IPS DF 6.9 (cell line): Measurements from ENCODE around the gene IMMP2L.

Source experiments
- DNase-seq: peaks from one replicate; pipeline ENCODE4 v3.0.0-alpha.2; 2013; ENCODE audit warnings: low read depth, low spot score
- H3K27ac ChIP-seq: one replicate; pipeline ENCODE4 v1.5.1; 2013; ENCODE audit warnings: low read length, control low read depth
- H3K27me3 ChIP-seq: 2 replicates; pipeline ENCODE4 v1.6.1; 2013; ENCODE audit warnings: mild to moderate bottlenecking, low read length; ENCODE audit not compliant: control insufficient read depth, insufficient read depth
- H3K36me3 ChIP-seq: 2 replicates; pipeline ENCODE4 v1.6.1; 2013; ENCODE audit warnings: low read length; ENCODE audit not compliant: control insufficient read depth, insufficient read depth
- H3K4me1 ChIP-seq: 2 replicates; pipeline ENCODE4 v1.6.1; 2013; ENCODE audit warnings: low read length; ENCODE audit not compliant: control insufficient read depth, insufficient read depth
- H3K4me3 ChIP-seq: 2 replicates; pipeline ENCODE4 v1.5.1; 2013; ENCODE audit warnings: mild to moderate bottlenecking, low read length
- H3K9me3 ChIP-seq: 2 replicates; pipeline ENCODE4 v1.6.1; 2013; ENCODE audit warnings: low read length, inconsistent platforms; ENCODE audit not compliant: control insufficient read depth, insufficient read depth
- whole genome bisulfite sequencing: extraction: QIAGEN DNeasy Blood & Tissue Kit; methylation state at CpG from one replicate; pipeline ENCODE4 v1.1.7; 2013; ENCODE audit warnings: mixed read lengths, missing lambda C conversion rate; ENCODE audit not compliant: insufficient read length, insufficient coverage; 5-methylcytosine and 5-hydroxymethylcytosine counted together

The IMMP2L gene

DNA sequence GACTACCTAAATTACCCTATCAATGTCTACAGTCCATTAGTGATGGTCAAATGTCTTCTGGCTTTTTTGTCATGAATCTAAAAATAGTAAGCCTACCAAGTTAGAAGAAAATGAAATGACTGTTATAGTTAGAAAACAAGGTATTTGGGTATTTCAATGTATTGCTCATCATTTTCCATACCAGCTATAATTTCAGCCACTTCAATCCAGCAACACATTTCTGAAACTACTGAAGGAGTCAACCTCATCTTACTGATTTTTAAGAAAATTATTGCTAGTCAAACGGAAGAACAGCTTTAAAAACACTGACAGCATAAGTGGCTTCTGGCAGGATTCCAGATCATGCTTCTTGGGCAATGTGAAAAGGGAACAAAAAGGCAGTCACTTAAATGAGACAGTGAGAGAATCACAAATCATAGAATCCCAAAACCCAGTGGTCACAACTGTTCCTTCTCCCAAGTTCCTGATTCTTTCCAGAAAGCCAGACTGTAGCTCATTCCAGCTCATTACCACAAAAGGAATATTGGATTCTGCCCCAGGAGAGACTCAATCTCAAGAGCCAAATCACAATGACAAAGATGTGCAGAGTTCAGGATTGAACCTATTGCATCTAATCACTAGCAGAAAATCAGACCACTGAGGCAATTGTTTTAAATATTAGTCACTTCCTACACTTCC is 532.6 kb downstream of the IMMP2L start:
- Histone ChIP-seq H3K27me3 (no peaks in the 10 kb centered on the region), H3K9me3 (no peaks in the 10 kb centered on the region), H3K4me1 (peaks cover 1% of the 10 kb centered on the region; the same call in 1 of the 2 replicates), H3K4me3 (no peak overlapping the region), H3K36me3 (no peaks in the 10 kb centered on the region), H3K27ac (no peak overlapping the region)
- DNase-seq: no peak
- WGBS: no CpG with 5 or more reads among the region's 1 CpG

DNA sequence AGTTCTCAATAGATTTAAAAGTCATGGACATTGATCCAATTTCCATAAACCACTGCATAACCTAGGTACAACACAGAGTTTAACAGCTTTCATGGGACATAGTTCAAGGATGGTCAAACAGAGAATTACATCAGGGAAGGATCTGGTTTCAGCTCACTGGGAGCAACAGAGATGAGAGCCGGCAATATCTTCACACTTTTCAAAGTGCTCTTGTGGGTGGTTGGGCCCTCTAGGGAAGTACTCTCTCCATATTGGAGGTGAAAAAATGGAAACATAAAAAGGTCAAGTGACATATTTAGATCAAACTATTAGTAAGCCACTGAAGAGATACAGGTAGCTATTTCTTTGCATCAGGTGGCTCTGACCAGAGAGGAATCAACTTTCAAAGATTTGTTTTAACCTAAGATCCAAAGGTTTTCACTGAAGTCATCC is 533.1 kb downstream of the IMMP2L start:
- Histone ChIP-seq H3K27ac (no peak overlapping the region), H3K27me3 (no peaks in the 10 kb centered on the region), H3K4me1 (peaks cover 1% of the 10 kb centered on the region; the same call in 1 of the 2 replicates), H3K4me3 (no peak overlapping the region), H3K9me3 (no peaks in the 10 kb centered on the region), H3K36me3 (no peaks in the 10 kb centered on the region)
- no peak for DNase-seq
- no CpG with 5 or more reads among the region's 1 CpG for WGBS

DNA sequence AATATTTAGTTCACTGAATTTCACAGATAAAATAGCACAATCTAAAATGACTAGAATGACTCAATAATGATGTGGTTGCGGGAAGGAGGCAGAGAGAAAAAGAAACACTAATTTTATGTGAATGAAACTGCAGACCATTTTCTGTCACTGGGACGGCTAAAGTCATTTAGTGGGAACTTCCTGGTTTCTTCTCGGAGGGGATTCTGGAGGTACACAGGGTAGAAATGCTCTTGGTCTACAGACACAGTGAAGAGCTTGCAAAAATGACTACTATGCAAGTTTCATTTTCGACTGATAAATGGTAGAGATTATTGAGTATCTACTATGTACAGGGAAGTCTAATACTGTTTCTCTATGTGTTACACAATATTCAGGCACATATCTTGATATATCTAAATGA is 534.9 kb downstream of the IMMP2L start:
- no peak overlapping the region for H3K4me3 ChIP-seq
- H3K4me1 ChIP-seq: peaks cover 1% of the 10 kb centered on the region; the same call in 1 of the 2 replicates
- H3K27me3 ChIP-seq: no peaks in the 10 kb centered on the region
- no peaks in the 10 kb centered on the region for H3K36me3 ChIP-seq
- H3K9me3 ChIP-seq: no peaks in the 10 kb centered on the region
- no CpG with 5 or more reads among the region's 4 CpGs for WGBS
- DNase-seq: no peak
- H3K27ac ChIP-seq: no peak overlapping the region

DNA sequence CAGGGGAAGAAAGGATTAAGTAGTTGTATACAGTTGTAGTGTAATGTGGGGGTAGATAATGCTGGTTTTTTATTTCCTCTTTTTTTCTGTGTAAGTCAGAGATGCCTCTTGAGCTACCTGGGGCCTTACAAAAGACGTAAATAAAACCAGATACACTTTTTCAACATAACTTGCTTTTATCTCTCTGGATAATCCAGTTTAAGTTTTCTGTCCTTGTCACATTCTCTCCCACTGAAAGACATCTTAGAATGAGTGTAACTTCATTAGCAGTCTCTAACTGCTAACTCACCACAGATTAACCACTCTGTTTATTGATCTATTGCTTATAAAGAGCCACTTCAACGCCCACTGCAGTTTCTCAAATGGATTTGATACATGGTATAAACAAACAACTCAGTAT is 535.5 kb downstream of the IMMP2L start:
- Histone ChIP-seq H3K4me1 (peaks cover 1% of the 10 kb centered on the region; the same call in 1 of the 2 replicates), H3K36me3 (no peaks in the 10 kb centered on the region), H3K4me3 (no peak overlapping the region), H3K27me3 (no peaks in the 10 kb centered on the region), H3K9me3 (no peaks in the 10 kb centered on the region), H3K27ac (no peak overlapping the region)
- no CpG with 5 or more reads among the region's 2 CpGs for WGBS
- no peak for DNase-seq

DNA sequence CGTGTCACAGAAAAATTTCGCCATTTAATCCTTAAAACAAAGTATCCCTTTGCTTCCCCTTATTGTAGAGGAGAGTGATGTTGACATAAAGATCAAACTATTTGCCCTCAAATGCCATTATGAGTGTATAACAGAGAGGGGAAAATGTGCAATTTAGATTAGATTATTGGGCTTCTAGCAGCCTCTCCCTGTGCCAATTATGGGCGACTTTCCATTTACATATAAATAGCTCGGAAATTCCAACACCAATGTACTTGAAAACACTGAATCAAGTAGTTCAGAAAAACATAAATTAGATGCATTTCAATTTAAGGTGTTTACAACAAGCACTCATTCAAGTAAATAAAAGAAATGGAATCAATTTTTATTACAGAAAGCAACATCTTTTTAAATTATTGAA is 535.9 kb downstream of the IMMP2L start:
- H3K27ac ChIP-seq: no peak overlapping the region
- WGBS: no CpG with 5 or more reads among the region's 4 CpGs
- no peak overlapping the region for H3K4me3 ChIP-seq
- no peaks in the 10 kb centered on the region for H3K27me3 ChIP-seq
- no peaks in the 10 kb centered on the region for H3K36me3 ChIP-seq
- no peaks in the 10 kb centered on the region for H3K9me3 ChIP-seq
- H3K4me1 ChIP-seq: peaks cover 1% of the 10 kb centered on the region; the same call in 1 of the 2 replicates
- no peak for DNase-seq

DNA sequence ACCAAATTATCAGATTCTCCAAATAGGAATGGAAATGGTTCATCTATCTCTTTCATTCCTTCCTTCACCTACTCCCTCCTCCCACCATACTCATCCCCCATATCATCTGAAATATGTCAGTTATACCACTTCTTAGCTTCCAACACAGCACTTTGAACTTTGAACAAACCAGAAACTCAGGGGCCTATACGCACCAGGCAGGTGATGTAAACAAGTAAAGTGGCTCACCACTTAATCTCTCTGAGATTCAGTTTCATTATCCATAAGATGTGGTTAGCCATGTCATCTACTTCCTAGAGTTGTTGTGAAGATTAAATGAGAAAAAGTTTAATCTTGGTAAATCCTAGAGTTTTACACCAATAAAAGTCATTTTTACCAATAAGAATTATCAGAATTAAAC is 537.3 kb downstream of the IMMP2L start:
- H3K4me1 ChIP-seq: peaks cover 1% of the 10 kb centered on the region; the same call in 1 of the 2 replicates
- no peak overlapping the region for H3K27ac ChIP-seq
- H3K27me3 ChIP-seq: no peaks in the 10 kb centered on the region
- H3K9me3 ChIP-seq: no peaks in the 10 kb centered on the region
- DNase-seq: no peak
- H3K36me3 ChIP-seq: no peaks in the 10 kb centered on the region
- no CpG with 5 or more reads among the region's 1 CpG for WGBS
- no peak overlapping the region for H3K4me3 ChIP-seq

DNA sequence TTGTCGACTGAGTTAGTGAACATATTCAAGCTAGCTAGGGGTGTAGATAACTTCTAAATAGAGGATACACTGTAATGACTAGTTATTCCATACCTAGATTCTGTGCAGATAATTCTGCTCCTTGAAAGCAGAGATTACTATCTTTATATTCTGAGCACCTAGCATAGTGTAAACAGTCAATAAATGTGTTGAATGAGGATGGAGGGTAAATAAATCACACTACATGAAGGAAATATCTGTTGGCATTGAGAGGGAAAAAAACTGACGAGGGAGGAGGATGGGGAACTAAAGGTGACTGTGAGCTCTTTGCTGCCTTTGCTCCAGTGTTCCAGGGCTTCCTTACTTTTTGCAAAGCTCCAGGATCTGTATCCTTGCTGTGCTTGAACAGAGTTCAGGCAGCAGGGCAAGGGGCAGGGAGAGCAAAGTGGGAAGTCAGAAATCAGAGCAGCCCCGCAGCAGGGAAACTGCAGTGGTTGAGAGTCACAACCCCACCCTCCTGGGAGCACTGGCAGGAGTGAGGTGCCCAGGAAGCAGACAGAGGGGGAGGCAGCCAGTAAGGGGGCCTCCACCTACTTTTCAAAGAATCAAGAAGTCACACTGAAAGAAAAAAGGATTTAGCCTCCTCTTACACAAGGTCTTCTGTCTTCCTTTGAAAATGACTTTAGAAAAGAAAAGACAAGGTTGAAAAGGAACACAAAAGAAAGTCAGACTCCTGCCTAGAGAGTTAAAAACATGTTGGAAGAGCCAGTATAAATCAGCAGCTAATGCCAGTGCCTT is 543.1 kb downstream of the IMMP2L start:
- H3K4me1 ChIP-seq: no peaks in the 10 kb centered on the region
- H3K27me3 ChIP-seq: no peaks in the 10 kb centered on the region
- WGBS: no CpG with 5 or more reads among the region's 3 CpGs
- no peak for DNase-seq
- H3K36me3 ChIP-seq: no peaks in the 10 kb centered on the region
- H3K9me3 ChIP-seq: no peaks in the 10 kb centered on the region
- H3K27ac ChIP-seq: no peak overlapping the region
- no peak overlapping the region for H3K4me3 ChIP-seq

DNA sequence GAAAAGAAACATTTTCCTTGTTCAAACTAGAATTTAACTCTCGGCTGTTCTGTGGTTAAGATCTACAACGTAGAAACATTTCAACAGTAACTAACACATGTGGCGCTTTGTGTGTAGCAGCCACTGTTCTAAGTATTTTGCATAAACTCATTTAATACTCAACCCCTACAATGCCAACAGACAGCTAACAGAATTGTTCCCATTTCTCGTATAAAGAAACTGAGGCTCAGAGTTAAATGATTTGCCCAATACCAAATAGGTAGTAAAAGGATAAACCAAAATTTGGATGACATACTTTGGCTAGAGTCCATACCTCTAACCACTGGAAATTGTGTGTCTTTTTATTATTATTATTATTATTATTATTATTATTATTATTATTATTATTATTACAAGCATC is 543.8 kb downstream of the IMMP2L start:
- H3K4me1 ChIP-seq: no peaks in the 10 kb centered on the region
- no peak overlapping the region for H3K4me3 ChIP-seq
- no CpG with 5 or more reads among the region's 4 CpGs for WGBS
- H3K9me3 ChIP-seq: no peaks in the 10 kb centered on the region
- no peak overlapping the region for H3K27ac ChIP-seq
- no peaks in the 10 kb centered on the region for H3K27me3 ChIP-seq
- no peak for DNase-seq
- no peaks in the 10 kb centered on the region for H3K36me3 ChIP-seq

DNA sequence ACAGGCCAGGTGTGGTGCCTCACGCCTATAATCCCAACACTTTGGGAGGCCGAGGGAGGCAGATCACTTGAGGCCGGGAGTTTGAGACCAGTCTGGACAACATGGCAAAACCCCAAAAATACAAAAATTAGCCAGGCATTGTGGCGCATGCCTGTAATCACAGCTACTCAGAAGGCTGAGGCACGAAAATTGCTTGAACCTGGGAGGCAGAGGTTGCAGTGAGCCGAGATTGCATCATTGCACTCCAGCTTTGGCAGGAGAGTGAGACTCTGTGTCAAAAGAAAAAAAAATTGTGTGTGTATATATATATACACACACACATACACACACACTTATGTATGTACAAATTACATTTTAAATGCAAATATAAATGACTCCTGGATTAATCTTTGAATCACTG is 548.2 kb downstream of the IMMP2L start:
- H3K4me1 ChIP-seq: no peaks in the 10 kb centered on the region
- H3K4me3 ChIP-seq: no peak overlapping the region
- H3K9me3 ChIP-seq: no peaks in the 10 kb centered on the region
- no CpG with 5 or more reads among the region's 6 CpGs for WGBS
- no peaks in the 10 kb centered on the region for H3K36me3 ChIP-seq
- no peaks in the 10 kb centered on the region for H3K27me3 ChIP-seq
- no peak overlapping the region for H3K27ac ChIP-seq
- no peak for DNase-seq

DNA sequence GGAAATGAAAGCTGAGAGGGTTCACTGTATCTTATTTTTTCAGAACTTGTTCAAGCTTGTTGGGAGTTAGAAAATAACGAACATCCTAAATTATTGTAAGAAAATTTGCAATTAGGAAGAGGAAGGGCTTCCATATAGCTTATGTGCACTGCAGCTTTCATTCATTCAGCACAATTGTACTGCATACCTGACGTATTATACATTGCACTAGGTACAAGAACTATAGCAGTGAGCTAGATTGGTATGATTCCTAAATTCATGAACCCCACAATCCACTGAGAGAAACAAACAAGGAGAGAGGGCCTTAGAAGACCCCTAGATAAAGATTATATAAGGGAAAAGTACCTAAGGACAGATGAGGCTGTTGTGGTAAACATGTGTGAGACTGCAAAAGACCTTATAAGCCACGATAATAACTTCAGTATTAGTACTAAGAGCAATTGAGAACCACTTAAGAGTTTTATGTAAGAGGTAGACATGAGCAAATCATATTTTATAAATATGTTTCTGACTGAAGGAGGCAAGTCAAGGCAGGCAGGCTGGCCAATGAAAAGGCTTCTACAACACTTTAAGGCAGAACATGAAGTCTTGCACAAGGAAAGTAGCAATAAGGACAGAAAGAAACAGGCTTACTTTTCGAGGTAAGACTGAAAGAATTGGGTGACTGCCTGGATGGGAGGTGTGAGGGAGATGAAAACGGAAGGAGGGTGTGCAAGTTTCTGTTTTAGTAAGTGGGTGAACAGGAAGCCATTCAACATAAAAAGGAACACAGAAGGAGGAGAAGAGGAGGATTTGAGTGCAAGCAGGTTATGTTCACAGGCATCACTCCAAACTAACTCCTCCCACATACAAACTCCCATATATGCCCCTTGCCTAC is 549.3 kb downstream of the IMMP2L start:
- no CpG with 5 or more reads among the region's 5 CpGs for WGBS
- H3K27ac ChIP-seq: no peak overlapping the region

More for the DNA sequence above, 549.3 kb downstream of the IMMP2L start:
- H3K36me3 ChIP-seq: no peaks in the 10 kb centered on the region
- H3K27me3 ChIP-seq: no peaks in the 10 kb centered on the region
- H3K4me1 ChIP-seq: no peaks in the 10 kb centered on the region
- H3K9me3 ChIP-seq: no peaks in the 10 kb centered on the region
- H3K4me3 ChIP-seq: no peak overlapping the region
- no peak for DNase-seq
